Hematopoietic multipotent progenitor cell treated with erythropoietin and hydrocortisone succinate and interleukin-3 and kit ligand, for 8 days (in vitro differentiated cells): Measurements from ENCODE around the gene ANKRD12.

ENCODE experiments used
- DNase-seq: peaks from one replicate; pipeline ENCODE4 v3.0.0-alpha.2; 2015

Gene ANKRD12

DNA sequence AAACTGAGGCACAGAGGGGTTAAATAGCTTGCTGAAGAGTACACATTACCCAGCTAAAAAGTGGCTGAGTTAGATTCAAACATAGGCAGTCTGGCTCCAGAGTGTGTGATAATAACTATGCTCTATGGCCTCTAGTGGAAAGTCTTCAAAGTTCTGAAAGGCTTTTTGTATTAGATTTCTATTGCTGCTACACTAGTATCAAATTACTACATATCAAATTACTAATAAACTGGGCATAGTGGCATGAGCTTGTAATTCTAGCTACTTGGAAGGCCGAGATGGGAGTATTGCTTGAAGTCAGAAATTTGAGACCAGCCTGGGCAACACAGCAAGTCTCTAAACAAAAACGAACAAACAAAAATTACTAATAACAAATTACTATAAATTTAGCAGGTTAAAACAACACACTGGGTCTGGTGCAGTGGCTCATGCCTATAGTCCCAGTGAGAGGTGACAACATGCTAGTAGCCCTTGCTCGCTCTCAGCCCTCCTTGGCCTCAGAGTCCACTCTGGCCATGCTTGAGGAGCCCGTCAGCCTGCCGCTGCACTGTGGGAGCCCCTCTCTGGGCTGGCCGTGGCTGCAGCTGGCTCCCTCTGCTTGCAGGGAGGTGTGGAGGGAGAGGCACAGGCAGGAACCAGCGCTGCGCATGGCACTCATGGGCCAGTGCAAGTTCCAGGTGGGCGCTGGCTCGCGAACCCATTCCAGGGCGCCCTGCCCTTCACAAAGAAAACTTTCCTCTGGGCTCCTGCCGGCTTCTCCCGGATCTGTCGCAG, 159.8 kb downstream of the ANKRD12 start:
- DNase-seq = no peak

DNA sequence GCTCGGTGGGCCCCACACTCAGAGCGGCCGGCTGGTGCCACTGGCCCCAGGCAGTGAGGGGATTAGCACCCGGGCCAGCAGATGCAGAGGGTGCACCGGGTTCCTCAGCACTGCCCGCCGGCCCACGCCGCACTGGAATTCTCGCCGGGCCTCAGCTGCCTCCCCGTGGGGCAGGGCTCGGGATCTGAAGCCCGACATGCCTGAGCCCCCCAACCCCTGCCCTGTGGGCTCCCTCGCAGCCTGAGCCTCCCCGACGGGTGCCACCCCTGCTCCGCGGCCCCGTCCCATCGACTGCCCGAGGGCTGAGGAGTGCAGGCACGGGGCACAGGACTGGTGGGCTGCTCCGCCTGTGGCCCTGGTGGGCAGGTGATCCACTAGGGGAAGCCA, 160.4 kb downstream of the ANKRD12 start:
- DNase-seq = no peak

DNA sequence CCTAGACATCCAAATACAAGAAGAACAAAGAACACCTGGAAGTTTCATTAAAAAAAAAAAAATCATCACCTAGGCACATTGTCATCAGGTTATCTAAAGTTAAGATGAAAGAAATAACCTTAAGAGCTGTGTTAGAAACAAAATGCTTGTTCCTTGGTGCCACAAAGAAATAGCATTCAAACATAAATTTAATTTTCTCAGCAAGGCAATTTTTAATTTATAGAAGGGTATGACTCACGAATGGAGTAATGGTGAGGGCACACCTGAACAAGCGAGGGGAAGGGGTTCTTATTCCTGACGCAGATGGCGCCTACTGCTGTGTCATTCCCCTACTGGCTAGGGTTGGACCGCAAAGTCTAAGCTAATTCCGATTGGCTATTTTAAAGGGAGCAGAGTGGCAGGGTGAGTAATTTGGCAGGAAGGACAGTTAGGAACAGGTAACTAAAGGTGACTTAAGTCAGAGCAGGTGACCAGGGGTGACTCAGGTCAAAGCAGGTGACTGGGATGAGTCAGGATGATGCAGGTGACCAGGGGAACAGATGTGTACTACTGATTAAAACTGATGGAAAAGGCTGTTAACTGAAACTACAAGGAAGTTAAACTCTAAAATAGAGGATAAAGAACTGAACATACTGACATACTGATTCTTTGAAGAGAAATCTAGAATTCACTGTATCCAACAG, 167.9 kb downstream of the ANKRD12 start:
- DNase-seq = no peak

DNA sequence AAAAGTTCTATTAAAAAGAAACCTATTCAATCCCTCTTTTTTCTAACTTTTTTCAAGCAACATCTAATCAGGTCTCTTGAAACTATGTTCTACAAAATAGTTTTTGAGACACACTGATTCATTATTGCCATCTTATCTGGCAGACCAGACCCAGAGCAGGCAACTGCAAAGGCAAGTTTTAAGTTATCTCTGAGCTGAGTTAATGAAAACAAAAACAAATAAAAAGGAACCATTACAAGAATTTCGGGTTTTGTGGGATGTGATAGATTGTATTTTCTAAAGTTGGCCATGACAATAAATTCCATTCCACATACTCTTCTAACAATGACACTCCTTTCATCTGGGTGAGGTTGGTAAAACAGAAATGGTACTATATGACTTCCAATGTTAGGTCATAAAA, 182.8 kb downstream of the ANKRD12 start:
- DNase-seq = no peak

DNA sequence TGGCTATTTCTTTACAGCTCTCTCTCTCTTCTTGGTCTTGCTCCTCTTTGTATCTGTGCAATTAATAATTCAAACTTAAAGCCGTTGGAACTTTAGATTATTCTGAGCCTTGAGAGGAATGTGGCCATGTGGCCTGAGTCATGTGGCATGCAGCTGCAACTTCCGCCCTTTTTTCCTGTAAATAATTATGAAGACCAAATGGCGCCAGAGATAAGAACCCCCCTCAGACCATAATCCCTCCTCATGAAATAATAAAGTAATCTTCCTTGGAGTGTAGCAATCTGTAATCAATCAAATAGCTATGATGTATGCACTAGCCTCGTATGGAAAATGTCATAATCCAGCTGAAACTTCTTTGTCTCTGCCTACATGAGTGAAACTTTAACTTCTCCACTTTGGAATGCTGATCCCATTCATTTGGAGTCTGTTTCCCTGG, 184.5 kb downstream of the ANKRD12 start:
- peak; percentile 42 for DNase-seq

DNA sequence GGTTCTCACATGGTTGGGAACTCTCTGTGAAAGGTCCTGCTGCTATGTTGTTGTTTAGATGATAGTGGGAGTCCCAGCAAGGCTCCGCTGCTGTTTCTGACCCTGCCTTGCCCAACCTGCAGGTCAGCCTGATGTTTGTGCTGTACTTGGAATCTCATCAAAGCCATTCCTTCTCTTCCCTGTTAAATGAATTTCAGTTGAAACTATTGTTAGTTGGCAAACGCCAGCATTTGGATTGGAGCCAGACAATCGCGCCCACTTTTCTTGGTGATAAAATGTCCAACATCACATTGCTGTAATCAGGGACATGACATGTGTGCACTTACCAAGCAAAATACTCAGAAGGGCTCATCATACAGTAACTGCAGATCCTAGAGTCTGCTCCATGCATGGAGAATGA, 185.2 kb downstream of the ANKRD12 start:
- peak; percentile 80 for DNase-seq

DNA sequence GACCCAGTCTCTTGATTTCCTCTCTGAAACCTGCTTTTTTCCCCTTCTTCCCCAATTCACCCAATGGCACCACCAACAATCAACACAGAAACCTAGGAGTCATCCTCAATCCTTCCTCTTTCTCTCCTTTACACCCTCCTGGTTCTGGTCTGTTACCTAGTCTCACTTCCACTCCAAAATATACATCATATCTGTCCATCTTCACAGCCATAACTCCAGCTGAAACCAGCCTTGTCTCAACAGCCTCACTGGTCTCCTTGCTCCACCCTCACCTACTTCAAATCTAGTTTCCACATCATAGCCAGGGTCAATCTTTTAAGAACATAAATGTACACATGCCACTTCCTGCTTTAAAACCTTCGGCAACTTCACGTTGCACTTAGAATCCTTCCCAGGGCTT, 186.2 kb downstream of the ANKRD12 start:
- DNase-seq = no peak

DNA sequence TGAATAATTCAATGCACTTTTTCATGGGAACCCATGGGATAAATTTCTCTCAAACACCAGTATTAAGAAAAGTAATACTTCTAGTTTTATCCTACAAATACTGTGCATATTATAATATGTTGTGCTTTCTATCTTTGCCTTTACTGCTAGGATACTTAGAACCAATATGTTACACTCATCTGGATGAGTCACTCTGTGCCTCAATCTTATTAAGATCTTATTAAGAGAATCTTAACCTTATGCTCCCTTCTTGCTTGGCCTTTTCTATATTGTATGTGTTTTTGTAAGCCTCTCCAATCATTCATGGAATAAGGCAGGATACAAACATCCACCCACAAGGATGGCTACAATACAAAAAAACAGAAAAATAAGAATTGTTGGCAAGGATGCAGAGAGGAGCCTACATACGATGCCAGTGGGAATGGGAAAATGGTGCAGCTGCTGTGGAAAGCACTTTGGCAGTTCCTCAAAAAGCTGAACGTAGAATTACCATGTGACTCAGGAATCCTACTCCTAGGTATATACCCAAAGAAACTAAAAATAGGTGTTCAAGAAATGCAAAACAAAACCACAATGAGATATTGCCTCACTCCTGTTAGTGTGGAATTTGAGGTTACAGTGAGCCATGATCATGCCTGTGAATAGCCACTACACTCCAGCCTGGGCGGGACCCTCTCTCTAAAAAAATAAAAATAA, 187.3 kb downstream of the ANKRD12 start:
- DNase-seq = no peak

DNA sequence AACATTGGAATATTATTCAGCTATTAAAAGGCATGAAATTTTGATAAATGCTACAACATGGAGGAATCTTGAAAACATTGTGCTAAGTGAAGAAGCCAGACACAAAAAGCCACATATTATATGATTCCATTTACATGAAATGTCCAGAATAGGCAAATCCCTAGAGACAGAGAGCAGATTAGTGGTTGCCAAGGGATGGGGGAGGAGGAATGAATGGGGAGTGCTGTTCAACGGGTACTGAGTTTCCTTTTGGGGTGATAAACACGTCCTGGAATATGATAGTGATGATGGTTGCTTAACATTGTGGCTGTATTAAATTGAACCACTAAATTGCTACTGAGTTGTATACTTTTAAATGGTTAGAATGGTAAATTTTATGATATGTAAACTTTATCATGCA, 189.1 kb downstream of the ANKRD12 start:
- no peak for DNase-seq

DNA sequence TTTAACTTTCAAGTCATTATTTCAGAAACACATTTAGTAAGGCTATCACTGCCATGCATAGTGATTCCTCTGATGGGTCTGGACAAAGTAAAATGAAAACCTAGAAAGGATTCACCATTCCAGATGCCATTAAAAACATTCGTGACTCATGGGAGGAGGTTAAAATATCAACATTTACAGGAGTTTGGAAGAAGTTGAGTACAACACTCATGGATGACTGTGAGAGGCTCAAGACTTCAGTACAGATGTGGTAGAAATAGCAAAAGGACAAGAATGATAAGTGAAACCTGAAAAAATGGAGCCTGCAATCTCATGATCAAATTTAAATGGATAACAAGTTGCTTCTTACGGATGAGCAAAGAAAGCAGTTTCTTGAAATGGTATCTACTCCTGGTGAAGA, 192.2 kb downstream of the ANKRD12 start:
- no peak for DNase-seq

DNA sequence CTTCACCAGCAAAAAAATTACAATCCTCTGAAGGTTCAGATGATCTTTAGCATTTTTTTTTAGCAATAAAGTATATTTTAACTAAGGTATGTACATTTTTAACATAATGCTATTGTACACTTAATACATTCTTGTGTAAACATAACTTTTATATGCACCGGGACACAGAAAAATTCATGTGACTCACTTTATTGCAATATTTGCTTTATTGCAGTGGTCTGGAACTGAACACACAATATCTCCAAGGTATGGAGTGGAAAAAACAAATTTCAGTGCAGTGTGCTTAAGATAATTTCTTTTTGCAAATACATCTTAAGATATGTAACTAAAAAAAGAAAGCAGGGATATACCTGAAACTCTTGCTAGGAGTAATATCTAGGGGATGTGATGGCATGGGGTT, 192.9 kb downstream of the ANKRD12 start:
- no peak for DNase-seq

DNA sequence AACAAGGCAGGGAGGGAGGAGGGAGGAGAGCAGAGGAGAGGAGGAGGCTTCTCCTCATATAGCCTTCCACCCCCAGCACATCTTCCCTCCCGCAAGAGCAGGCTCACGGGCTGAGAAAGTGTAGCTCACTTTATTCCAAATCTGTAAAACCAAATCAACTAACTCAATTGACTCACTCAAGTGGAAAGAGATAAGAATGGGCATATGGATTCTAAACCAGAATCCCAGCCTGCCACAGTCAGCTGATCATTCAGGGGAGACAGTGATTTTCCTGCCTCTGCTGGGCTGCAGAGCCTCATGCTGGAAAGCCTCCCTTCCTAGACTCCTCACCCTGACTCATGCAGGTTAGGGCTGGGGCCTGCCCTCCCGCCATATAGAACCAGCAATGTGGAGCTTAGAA, 193.8 kb downstream of the ANKRD12 start:
- no peak for DNase-seq

DNA sequence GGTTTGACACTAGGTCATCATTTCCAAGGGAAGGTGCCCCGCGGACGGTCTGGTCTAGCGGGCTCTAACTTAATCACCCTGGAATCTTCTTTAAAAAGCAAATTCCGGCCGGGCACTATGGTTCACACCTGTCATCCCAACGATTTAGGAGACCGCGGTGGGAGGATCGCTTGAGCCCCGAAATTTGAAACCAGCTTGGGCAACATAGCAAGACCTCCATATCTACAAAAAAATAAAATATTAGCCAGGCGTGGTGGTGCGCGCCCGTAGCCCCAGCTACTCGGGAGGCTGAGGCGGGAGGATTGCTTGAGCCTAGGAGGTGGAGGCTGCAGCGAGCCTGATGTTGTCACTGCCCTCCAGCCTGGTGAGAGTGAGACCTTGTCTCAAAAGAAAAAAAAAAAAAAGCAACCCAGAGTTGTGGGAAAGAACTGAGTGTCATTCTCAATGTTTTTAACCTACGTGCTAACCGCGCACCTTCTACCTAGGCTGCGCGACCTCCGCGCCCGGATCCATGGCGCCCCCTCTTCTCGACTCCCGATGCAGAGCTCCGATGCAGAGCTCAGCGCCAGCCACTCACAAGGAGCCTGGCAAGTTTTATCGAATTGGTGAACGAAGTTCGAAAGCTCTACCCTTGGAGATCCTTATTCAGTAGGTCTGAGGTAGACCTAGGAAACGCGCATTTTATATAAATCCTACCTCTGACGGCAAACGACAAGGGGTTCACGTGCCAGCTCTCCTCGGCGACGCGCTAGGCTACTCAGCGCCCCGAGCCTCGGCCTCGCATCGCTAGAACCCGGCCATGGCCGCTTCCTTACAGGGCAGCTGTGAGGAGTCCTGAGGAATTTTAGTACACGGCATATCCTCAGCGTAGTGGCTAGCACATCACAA, 197.1 kb downstream of the ANKRD12 start:
- DNase-seq = no peak

DNA sequence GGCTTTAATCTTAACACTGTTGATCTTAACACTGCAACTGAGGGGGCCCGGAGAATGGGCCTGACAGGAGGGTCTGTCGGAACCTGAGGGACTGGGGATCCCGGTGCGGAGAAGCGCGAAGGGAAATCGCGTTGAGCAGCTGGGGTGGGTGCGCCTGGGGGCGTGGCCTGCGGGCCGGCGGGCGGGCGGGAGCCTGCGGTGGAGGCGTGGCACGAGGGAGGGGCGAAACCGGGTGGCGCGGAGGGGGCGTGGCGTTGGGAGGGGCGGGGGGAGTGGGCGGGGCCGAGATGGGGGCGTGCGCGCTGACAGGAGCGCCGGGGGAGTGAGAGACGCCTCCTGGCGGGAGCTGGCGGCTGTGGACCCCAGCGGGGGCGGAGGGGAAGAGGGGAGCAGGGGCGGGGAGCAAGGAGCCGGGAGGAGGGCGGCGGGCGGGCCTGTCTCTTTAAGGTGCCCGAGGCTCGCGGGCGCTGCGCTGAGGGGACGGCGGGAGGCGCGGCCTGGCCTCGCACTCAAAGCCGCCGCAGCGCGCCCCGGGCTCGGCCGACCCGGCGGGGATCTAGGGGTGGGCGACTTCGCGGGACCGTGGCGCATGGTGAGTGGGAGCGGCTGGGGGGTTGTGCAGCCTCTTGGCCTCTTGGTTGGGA, 197.9 kb downstream of the ANKRD12 start, which contains the start of gene TWSG1:
Gene TWSG1 (plus strand): TSS at position 445 of the 644 bp plus-strand sequence. CDS start 2,457 bp downstream, outside the sequence.
- DNase-seq = peak; percentile 94

DNA sequence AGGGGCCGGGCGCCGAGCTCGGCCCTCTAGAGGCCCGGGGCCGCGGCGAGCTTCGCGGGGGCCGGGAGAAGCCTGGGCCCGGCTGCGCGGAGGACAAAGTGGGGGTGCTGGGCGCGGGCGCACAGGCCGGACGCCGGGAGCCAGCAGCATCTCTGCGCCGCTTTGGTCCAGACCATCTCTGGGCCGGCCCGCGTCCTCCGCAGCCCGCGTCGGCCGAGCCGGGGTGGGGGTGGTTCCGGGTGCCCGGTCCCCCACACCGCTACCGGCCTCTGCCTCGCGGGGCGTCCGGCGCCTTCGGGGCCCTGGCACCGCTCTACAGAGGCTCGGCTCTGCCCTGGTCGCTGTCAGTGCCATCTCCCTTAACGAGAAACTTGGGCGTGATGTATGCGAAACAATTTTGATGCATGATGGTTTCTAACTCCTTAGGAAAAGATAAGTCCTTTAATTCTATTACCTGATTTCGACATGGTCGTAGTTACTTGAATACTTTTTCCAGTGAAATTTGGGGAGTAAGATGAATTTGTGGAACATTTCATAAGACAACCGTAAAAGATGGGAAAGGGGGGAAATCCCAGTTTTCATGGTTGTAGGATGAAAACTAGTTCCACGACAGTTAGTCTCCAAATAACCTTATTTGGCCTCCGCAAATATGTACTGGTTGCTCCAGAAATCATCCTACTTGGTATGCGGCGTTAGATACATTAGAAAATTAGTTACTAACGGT, 198.6 kb downstream of the ANKRD12 start:
- peak; percentile 62 for DNase-seq
